Measurements from ENCODE around the gene PPP1CA.

GRCh38 chr11:67419325-67420049 lies 17.8 kb upstream of the PPP1CA start:
- TF ChIP-seq CTCF (conservative IDR thresholded peaks at IDR 0.05 in 1 of 2, IDR thresholded peaks at IDR 0.05 in 1 of 2; ENCODE audit: extremely low read depth in 1 of 2, insufficient read depth in 1 of 2, low read depth in 1 of 2, low read length in 2 of 2) = no peak
- TF ChIP-seq EZH2 (IDR thresholded peaks at IDR 0.05; ENCODE audit: borderline replicate concordance, low read length) = no peak
